ENCODE results near the gene PDZK1IP1.

DNA sequence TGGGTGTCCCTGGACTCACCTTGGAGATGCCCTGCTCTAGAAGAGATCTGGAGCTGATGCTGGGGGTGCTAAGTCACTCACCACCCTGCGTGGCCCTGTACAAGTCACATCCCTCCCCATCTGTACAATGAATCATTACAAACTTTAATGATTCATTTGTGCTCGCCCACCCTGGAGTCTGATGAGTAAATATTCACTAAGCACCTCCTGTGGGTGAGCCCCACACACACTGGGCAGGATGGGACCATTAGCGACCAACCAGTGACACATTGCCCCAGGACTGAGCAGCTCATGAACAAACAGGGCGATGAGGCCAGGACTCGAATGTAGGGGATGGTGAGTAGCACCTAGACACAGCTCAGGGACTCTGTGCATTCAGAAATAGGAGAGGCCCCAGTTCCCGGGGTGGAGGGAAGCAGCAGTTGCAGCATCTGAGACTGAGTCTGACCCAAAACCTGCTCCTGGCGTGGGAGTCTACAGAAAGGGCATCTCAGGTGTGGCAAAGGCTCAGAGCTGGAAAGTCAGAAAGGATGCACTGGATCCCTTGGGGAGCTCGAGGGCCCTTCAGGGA is 18.1 kb upstream of the PDZK1IP1 start:
- TF ChIP-seq, protein P1, sequence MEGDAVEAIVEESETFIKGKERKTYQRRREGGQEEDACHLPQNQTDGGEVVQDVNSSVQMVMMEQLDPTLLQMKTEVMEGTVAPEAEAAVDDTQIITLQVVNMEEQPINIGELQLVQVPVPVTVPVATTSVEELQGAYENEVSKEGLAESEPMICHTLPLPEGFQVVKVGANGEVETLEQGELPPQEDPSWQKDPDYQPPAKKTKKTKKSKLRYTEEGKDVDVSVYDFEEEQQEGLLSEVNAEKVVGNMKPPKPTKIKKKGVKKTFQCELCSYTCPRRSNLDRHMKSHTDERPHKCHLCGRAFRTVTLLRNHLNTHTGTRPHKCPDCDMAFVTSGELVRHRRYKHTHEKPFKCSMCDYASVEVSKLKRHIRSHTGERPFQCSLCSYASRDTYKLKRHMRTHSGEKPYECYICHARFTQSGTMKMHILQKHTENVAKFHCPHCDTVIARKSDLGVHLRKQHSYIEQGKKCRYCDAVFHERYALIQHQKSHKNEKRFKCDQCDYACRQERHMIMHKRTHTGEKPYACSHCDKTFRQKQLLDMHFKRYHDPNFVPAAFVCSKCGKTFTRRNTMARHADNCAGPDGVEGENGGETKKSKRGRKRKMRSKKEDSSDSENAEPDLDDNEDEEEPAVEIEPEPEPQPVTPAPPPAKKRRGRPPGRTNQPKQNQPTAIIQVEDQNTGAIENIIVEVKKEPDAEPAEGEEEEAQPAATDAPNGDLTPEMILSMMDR (IDR thresholded peaks at IDR 0.05; ENCODE audit: extremely low read depth in 1 of 2, insufficient read depth in 1 of 2, low read depth in 1 of 2, low read length in 2 of 2): no peak
- TF ChIP-seq MYC (IDR thresholded peaks at IDR 0.05; ENCODE audit: low read depth, low read length) (no peak), JUN (IDR thresholded peaks at IDR 0.05; ENCODE audit: borderline replicate concordance, insufficient read depth, insufficient read length, low read depth) (no peak), POLR2AphosphoS5 (IDR thresholded peaks at IDR 0.05; ENCODE audit: insufficient read depth, low read depth, low read length) (no peak), EZH2 (IDR thresholded peaks at IDR 0.05; ENCODE audit: borderline replicate concordance, low read depth, low read length, severe bottlenecking) (no peak), FOS (IDR thresholded peaks at IDR 0.05; ENCODE audit: borderline replicate concordance, insufficient read depth, low read length) (peak; percentile 79)
